SK-N-SH treated with all-trans-retinoic acid at 6 μM for 48 hours (cell line): ENCODE results near the gene IKZF2.

Source experiments
- ATAC-seq: fragments of 200-7000 bp; cut with Tn5 transposase; 3 replicates; pipeline ENCODE4 v1.9.1; 2020; ENCODE audit warnings: mild to moderate bottlenecking, moderate library complexity
- ARNTL ChIP-seq: fragments of 450-650 bp; formaldehyde crosslinking; IDR thresholded peaks from 2 replicates; pipeline ENCODE4 v1.5.0; 2020; ENCODE audit warnings: low read depth, mild to moderate bottlenecking, moderate library complexity, borderline replicate concordance
- BACH2 ChIP-seq: fragments of 250-450 bp; sonication (Bioruptor Pico); IDR thresholded peaks from 2 replicates; pipeline ENCODE4 v1.9.0; 2021; ENCODE audit warnings: mild to moderate bottlenecking, borderline replicate concordance
- CREB5 ChIP-seq: fragments of 250-450 bp; sonication (Bioruptor Pico); IDR thresholded peaks from 2 replicates; pipeline ENCODE4 v1.5.1; 2020; ENCODE audit warnings: low read depth, mild to moderate bottlenecking, moderate library complexity
- CSDC2 ChIP-seq: fragments of 250-450 bp; sonication (Bioruptor Pico); IDR thresholded peaks from 2 replicates; pipeline ENCODE4 v1.5.0; 2020; ENCODE audit warnings: mild to moderate bottlenecking, moderate library complexity
- CSRNP3 ChIP-seq: fragments of 250-450 bp; sonication (Bioruptor Pico); IDR thresholded peaks from 2 replicates; pipeline ENCODE4 v1.5.1; 2021; ENCODE audit warnings: mild to moderate bottlenecking, moderate library complexity
- GLIS3 ChIP-seq: fragments of 250-450 bp; sonication (Bioruptor Pico); IDR thresholded peaks from 2 replicates; pipeline ENCODE4 v1.5.0; 2020; ENCODE audit warnings: mild to moderate bottlenecking, moderate library complexity
- ISL1 ChIP-seq: fragments of 250-450 bp; sonication (Bioruptor Pico); IDR thresholded peaks from 2 replicates; pipeline ENCODE4 v2.1.2; 2022; ENCODE audit warnings: mild to moderate bottlenecking, moderate library complexity
- OSR1 ChIP-seq: fragments of 250-450 bp; sonication (Bioruptor Pico); IDR thresholded peaks from 2 replicates; pipeline ENCODE4 v1.8.0; 2022; ENCODE audit warnings: moderate library complexity, mild to moderate bottlenecking, inconsistent platforms
- PATZ1 ChIP-seq: fragments of 250-450 bp; sonication (Bioruptor Pico); IDR thresholded peaks from 2 replicates; pipeline ENCODE4 v1.8.0; 2020; ENCODE audit warnings: mild to moderate bottlenecking, moderate library complexity, borderline replicate concordance
- POU6F1 ChIP-seq: fragments of 250-450 bp; sonication (Bioruptor Pico); IDR thresholded peaks from 2 replicates; pipeline ENCODE4 v1.8.0; 2021; ENCODE audit warnings: low read depth, mild to moderate bottlenecking, moderate library complexity, borderline replicate concordance
- PPARA ChIP-seq: fragments of 250-450 bp; sonication (Bioruptor Pico); IDR thresholded peaks from 2 replicates; pipeline ENCODE4 v1.5.0; 2020; ENCODE audit warnings: mild to moderate bottlenecking, borderline replicate concordance
- RARB ChIP-seq: fragments of 250-450 bp; sonication (Bioruptor Pico); IDR thresholded peaks from 2 replicates; pipeline ENCODE4 v1.8.0; 2021; ENCODE audit warnings: mild to moderate bottlenecking, moderate library complexity
- SNAI2 ChIP-seq: fragments of 250-450 bp; sonication (Bioruptor Pico); IDR thresholded peaks from 2 replicates; pipeline ENCODE4 v1.5.0; 2020; ENCODE audit warnings: mild to moderate bottlenecking, moderate library complexity
- TCF4 ChIP-seq: fragments of 250-450 bp; sonication (Bioruptor Pico); IDR thresholded peaks from 2 replicates; pipeline ENCODE4 v1.8.0; 2021; ENCODE audit warnings: mild to moderate bottlenecking, moderate library complexity, borderline replicate concordance
- TOX ChIP-seq: fragments of 250-450 bp; sonication (Bioruptor Pico); IDR thresholded peaks from 2 replicates; pipeline ENCODE4 v1.8.0; 2021; ENCODE audit warnings: mild to moderate bottlenecking, moderate library complexity, borderline replicate concordance
- TSHZ2 ChIP-seq: fragments of 250-450 bp; sonication (Bioruptor Pico); IDR thresholded peaks from 2 replicates; pipeline ENCODE4 v1.5.0; 2020; ENCODE audit warnings: mild to moderate bottlenecking, moderate library complexity
- ZFP30 ChIP-seq: fragments of 450-650 bp; formaldehyde crosslinking; IDR thresholded peaks from 2 replicates; pipeline ENCODE4 v1.5.0; 2022; ENCODE audit warnings: mild to moderate bottlenecking, moderate library complexity
- ZNF565 ChIP-seq: fragments of 450-650 bp; formaldehyde crosslinking; conservative IDR thresholded peaks from 2 replicates; pipeline ENCODE4 v1.5.0; 2020; ENCODE audit warnings: low read depth, mild to moderate bottlenecking, moderate library complexity
- ZNF70 ChIP-seq: fragments of 450-650 bp; formaldehyde crosslinking; IDR thresholded peaks from 2 replicates; pipeline ENCODE4 v1.5.0; 2020; ENCODE audit warnings: mild to moderate bottlenecking, moderate library complexity
- ZNF8 ChIP-seq: fragments of 450-650 bp; formaldehyde crosslinking; IDR thresholded peaks from 2 replicates; pipeline ENCODE4 v1.5.0; 2020; ENCODE audit warnings: mild to moderate bottlenecking, moderate library complexity

IKZF2 gene

GRCh38 chr2:213104903-213105202, 46.6 kb downstream of the IKZF2 start:
- no peak for ATAC-seq

GRCh38 chr2:213104092-213104902, 47.1 kb downstream of the IKZF2 start:
- TF ChIP-seq CSRNP3 (CRISPR knock-in tag) (no peak), ZFP30 (no peak), PPARA (CRISPR knock-in tag) (no peak), POU6F1 (CRISPR knock-in tag) (no peak), PATZ1 (no peak), ZNF565 (no peak), CREB5 (no peak), CSDC2 (no peak)
- ATAC-seq, result peak; percentile 71

More at GRCh38 chr2:213104903-213105202, 46.6 kb downstream of the IKZF2 start:
- TF ChIP-seq RARB (CRISPR knock-in tag), result no peak
- no peak for TF ChIP-seq SNAI2
- no peak for TF ChIP-seq GLIS3 (CRISPR knock-in tag)
- TF ChIP-seq CSDC2, result no peak
- no peak for TF ChIP-seq CSRNP3 (CRISPR knock-in tag)
- TF ChIP-seq TOX (CRISPR knock-in tag), result no peak
- TF ChIP-seq ARNTL (CRISPR knock-in tag), result no peak
- TF ChIP-seq POU6F1 (CRISPR knock-in tag), result no peak
- TF ChIP-seq ZNF8 (CRISPR knock-in tag), result no peak
- no peak for TF ChIP-seq BACH2 (CRISPR knock-in tag)
- TF ChIP-seq ZNF70 (CRISPR knock-in tag), result no peak

- no peak for ATAC-seq
- TF ChIP-seq RARB (CRISPR knock-in tag) (no peak), ZNF8 (CRISPR knock-in tag) (no peak), POU6F1 (CRISPR knock-in tag) (no peak), TCF4 (CRISPR knock-in tag) (no peak), ZFP30 (no peak), CREB5 (no peak), ISL1 (CRISPR knock-in tag) (no peak), OSR1 (CRISPR knock-in tag) (no peak), BACH2 (CRISPR knock-in tag) (no peak), TSHZ2 (CRISPR knock-in tag) (no peak), TOX (CRISPR knock-in tag) (no peak)
Measured at GRCh38 chr2:213101692-213102460, 49.5 kb downstream of the IKZF2 start.
